LoVo (cell line): ENCODE data around the gene SOAT2.
"Not testable (repeated sequence)": the region's sequence is repeated elsewhere in the genome, so short reads cannot be mapped to it uniquely, and the experiment has no call there.

Source experiments
- DNase-seq: peaks from one replicate; pipeline ENCODE4 v3.0.0-alpha.2; 2016; ENCODE audit warnings: low spot score

The SOAT2 gene

GRCh38 chr12:53133722-53134121 is 30.4 kb downstream of the SOAT2 start:
- DNase-seq: no peak

DNA sequence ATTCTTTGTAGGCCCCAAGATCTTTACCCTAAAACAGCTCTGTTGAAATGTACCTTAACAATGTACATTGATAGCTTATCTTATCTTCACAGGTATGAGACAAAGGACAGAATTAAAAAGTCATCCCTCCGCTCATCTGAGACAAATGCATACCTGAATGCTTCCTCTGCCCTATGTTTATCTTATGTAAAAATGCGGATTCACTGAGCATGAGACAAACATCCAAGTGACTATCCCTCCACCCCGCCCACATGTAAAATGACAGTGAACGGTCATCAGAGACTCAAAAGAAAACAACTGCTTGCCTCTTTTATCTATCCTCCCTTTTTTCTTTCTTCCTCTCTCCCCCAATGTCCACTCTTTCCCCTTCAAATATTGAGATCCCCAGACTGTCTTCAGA is 40.1 kb downstream of the SOAT2 start:
- DNase-seq: no peak

- no peak for DNase-seq
Observed at GRCh38 chr12:53145383-53146260, 42.3 kb downstream of the SOAT2 start.

DNA sequence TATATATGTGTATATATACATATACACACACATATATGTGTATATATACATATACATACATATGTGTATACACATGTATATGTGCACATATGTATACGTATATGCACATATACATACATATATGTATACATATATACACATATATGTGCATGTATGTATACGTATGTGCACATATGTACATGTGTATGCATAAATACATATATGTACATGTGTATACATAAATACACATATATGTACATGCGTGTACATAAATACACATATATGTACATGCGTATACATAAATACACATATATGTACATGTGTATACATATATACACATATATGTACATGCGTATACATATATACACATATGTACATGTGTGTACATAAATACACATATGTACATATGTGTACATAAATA is 43.9 kb downstream of the SOAT2 start:
- no peak for DNase-seq

- no peak for DNase-seq
Observed at GRCh38 chr12:53147653-53148052, 44.4 kb downstream of the SOAT2 start.

DNA sequence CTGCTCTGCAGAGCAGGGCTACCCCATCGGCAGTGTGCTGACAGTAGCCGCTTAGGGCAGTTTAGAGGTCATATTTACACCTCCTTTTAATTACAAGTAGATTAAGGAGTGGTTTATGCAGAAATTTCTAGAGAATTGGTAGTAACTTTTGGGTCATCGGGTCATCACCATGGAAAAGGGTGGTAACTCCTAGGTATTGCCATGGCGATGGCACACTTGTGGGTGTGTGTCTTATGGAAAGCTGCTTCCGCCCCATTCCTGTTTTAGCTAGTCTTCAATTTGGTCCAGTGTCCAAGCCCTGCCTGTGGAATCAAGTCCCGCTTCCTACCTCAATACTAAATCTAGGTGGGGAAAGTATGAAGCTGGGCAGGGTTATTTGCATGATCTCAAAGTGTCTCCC is 47.8 kb downstream of the SOAT2 start:
- no peak for DNase-seq

DNA sequence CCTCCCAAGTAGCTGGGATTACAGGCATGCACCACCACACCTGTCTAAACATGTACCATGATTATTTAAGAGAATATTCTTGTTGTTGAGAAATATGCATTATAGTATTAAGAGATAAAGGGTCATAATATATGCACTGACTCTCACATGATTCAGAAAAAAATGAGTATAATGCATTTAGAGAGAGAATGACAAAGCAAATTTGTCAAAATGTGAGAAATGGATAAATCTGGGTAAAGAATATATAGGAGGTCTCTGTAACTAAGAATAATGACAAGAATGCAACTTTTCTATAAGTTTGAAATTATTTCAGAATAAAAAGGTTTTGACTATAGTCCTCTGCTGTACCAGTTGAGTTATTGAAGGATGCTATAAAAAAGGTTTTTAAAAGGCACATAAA is 49.1 kb downstream of the SOAT2 start:
- no peak for DNase-seq

GRCh38 chr12:53159195-53159839 is 56.0 kb downstream of the SOAT2 start:
- DNase-seq: peak; percentile 81

GRCh38 chr12:53160000-53160399 is 56.7 kb downstream of the SOAT2 start:
- DNase-seq: no peak

DNA sequence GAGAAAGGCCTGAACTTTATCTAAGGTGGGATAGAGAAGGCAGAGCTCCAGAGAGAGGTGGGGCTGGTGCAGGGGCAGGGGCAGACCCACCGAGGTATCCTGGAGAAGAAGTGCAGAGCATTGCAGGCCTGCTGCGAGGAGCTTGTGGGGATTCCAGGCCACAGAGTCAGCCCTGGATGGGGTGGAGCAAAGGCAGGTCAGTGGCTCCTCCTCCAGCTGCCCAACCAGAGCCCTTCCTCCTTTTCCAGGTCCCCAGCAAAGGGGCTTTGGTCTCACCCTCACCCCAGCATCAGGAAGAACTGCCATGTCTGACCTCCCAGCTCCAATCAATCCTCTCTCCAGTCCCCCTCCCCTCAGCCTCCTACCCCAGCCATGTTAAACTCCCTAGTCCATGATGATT is 57.4 kb downstream of the SOAT2 start:
- DNase-seq: no peak

GRCh38 chr12:53161119-53161911 is 58.0 kb downstream of the SOAT2 start:
- DNase-seq: no peak

GRCh38 chr12:53163008-53163407 is 59.7 kb downstream of the SOAT2 start:
- not testable (repeated sequence) for DNase-seq

- no peak for DNase-seq
Observed at GRCh38 chr12:53166837-53167236, 63.6 kb downstream of the SOAT2 start.

DNA sequence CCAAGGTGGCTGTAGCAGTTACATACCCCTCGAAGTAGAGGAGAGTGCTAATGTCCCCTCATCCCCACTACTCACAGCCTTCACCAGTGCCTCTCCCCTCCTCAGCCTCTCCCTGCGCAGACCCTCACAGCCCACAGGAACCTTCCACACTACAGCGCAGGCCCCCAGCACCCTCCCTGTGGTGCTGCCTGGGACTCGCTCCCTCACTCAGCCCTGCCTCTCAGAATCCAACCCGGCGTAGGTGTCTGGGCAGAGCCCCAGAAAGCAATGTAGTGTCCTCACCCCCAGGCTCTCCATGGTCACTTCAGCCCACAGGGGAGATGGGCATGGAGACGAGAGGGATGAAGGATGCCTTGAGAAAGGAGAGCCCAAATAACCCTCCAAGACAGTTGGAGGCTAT is 66.4 kb downstream of the SOAT2 start:
- no peak for DNase-seq

DNA sequence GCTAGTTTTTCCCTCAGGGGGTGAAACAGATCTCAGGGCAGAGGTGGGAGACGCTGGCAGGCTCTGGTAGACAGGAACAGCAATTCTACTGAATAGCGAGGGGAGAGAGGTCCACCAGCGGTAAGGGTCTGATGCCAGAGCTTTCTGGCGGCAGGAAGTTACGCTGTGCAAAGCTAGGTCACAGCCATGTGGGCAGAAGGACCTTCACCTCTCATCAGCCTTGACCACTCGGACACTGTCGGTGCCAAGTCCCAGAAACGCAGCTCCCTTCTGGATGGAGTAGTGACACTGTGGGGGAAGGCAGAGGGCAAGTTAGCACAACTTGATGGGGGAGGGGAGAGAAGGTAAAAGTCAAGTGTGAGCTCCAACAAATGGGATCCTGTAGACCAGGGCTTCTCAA is 66.9 kb downstream of the SOAT2 start:
- no peak for DNase-seq

GRCh38 chr12:53170876-53171724 is 67.8 kb downstream of the SOAT2 start:
- DNase-seq: no peak

DNA sequence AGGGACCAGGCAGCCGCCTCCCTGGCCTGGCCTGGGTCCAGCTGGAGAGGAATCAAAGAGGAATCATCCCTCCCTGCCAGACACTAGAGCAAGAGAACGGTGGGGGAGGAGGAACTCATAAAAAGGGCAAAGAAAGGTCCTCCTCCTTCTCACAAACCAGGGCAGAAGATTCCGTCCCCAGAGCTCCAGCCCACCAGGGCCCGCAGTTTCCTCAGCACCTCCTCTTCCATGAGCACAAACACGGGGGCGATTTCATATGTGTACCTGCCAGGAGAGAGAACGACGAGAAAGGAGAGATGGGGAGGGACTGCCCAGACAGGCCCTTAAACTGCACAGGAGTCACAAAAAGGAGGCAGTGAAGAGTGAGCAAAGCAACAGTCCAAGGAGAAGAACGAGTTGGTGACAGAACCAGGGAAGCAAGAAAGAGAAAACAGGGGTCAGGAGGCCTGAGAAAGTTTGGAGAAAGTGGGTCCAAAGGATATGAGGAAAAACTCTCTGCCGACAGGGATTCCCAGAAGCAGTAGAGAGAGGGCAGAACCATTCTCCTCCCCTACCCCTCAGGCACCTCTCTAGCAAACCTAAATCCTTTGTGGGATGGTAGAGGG is 68.5 kb downstream of the SOAT2 start:
- no peak for DNase-seq

GRCh38 chr12:53172352-53172751 is 69.1 kb downstream of the SOAT2 start:
- DNase-seq: no peak

GRCh38 chr12:53173085-53173715 is 69.9 kb downstream of the SOAT2 start:
- DNase-seq: no peak
